ENCODE measurements around the gene RANBP10.

The RANBP10 gene

GRCh38 chr16:67825119-67825518, 18.8 kb upstream of the RANBP10 start:
- no peak for DNase-seq

- no peak for DNase-seq
Measured at GRCh38 chr16:67822511-67822910, 16.2 kb upstream of the RANBP10 start.

DNA sequence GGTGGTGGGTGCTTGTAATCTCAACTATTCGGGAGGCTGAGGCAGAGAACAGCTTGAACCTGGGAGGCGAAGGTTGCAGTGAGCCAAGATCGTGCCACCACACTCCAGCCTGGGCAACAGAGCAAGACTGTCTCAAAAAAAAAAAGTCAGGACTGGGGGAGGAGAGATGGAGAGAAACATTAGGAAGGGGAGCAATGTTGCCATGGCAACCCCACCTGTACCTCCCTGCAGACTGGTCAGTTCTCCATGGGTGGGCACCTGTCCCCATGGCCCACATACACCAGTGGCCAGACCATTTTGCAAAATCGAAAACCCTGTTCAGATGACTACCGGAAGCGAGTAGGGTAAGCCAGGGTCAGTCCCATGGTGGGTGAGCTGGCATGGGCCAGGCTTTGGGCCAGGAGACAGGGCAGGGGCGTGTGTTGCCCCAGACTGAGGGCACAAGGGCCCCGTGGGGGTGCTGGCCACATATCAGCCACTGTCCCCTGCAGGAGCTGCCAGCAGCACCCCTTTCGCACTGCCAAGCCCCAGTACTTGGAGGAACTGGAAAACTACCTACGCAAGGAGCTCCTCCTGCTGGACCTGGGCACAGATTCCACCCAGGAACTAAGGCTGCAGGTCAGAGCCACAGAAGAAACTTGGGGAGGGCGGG, 14.4 kb upstream of the RANBP10 start:
- DNase-seq: no peak

DNA sequence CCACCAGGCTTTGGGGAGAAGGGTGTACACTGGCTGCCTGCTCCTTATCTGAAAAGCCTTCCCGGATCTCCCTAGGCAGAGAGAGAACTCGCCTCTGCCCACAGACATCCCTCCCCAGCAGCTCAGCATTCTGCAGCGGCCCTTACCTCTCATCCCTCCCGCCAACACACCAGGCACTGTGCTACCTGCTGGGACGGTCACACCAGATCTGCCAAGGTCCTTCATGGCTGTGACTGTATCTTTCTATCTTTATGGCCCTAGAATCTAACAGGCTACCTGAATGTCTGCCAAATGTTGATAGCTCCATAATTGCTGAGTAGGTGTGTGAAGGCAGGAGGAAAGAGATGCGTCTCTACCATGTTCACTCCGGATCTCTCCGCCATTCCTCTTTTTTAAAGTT, 8.2 kb upstream of the RANBP10 start:
- no peak for DNase-seq

DNA sequence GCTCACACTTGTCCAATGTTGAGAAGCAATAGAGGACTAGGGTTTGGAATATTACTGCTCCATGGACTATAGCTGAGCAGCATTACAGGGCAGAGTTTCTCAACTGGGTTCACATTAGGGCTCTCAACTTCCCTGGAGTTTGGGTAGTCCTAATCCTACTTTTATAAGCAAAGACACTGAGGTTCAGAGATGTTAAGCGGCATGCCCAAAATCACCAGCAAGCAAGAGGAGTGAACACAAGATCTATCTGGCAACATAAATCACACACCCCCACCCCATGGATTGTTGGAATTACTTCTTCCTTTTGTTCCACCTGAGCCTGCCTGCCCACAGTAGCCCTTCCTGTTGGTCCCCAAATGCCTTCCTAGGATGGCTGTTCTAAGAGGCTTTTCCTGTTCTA, 5.5 kb upstream of the RANBP10 start:
- no peak for DNase-seq

DNA sequence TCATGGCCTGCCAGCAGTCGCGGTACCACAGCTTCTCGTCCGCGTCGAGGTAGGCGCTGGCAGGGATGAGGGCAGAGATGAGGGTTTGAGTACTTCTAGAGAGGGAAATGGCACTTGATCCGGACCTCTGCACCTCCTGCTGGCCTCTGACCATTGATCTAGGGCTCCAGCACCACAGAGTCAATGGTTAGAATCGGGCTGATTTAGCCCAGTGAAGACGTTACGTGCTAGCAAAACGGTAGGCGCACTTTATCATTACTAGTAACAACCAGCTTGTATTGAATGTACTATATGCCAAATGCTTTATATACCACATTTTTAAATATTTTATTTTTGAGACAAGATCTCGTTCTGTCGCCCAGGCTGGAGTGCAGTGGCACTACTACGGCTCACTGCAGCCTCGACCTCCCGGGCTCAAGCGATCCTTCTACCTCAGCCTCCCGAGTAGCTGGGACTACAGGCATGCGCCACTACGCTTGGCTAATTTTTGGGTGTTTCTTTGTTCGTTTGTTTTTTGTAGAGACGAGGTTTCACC, 855 bp upstream of the RANBP10 start:
- no peak for DNase-seq

DNA sequence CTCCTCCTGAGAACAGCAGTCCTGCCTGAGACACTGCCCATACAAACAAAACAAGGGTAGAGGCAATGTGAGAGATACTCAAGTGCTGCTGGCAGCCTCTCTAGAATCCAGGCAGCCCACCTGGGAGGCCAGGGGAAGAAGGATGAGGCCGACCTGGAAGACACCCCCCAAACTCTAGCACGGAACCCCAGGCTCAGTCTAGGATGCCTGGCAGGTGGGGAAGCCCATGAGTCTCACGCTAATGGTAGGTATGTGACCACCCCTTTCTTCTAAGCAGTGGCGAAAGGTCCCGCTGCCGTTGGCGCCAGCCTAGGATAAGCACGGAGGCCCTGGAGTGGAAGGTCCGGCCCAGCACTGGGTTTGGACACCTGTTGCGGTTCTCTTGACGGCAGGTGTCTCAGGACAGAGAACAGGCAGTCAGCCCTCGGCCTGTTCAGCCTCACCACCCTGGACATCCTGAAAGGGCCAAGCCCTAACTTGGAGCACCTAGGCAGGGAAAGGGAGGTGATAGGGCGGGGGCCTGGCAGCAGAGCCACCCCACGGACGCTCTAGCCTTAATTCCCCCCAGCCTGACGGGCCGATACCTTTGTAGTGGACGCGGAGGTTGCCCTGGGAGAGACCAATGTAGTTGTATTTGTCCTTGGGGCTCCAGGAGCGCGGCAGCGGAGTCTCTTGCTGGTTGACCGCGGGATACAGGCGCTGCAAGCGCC, 487 bp downstream of the RANBP10 start:
- DNase-seq: no peak

- no peak for DNase-seq
Measured at GRCh38 chr16:67804853-67805542, 1.4 kb downstream of the RANBP10 start.

DNA sequence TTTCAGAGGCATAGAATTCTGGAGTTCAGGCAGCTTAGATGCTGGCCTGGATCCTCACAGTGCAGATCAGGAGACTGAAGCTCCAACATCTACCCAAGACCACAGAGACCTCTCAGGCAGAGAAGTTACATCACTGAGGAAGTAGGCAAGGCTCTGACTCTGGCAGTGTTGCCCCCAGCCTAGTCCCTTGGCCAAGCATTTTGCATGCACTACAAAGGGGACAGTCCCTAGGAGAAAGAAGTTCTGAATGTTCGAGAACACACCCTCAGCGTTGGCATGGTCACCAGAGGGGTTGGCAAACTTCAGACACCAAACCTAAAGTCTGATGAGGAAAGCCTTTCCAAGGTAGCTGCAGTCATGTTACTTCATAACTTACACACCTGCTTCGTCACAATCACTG, 2.5 kb downstream of the RANBP10 start:
- DNase-seq: no peak

- no peak for DNase-seq
Measured at GRCh38 chr16:67801883-67802282, 4.5 kb downstream of the RANBP10 start.

DNA sequence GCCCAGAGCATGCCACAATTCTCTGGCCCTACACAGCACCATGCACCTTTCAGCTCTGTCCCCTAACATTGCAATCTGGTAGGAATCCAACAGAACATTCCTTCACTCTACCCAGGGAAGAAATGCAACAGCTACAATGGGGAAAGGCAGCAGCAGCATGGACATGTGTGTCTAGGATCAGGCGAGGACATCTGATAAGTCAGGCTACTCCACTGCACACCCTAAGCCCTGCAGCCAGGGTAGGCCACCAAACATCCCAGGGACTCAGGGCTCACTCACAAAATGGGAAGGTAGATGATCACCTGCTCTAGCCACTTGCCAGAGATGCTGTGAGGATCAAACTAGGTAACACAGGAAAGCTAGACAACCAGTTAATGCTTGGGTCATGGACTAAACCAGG, 5.1 kb downstream of the RANBP10 start:
- DNase-seq: no peak

DNA sequence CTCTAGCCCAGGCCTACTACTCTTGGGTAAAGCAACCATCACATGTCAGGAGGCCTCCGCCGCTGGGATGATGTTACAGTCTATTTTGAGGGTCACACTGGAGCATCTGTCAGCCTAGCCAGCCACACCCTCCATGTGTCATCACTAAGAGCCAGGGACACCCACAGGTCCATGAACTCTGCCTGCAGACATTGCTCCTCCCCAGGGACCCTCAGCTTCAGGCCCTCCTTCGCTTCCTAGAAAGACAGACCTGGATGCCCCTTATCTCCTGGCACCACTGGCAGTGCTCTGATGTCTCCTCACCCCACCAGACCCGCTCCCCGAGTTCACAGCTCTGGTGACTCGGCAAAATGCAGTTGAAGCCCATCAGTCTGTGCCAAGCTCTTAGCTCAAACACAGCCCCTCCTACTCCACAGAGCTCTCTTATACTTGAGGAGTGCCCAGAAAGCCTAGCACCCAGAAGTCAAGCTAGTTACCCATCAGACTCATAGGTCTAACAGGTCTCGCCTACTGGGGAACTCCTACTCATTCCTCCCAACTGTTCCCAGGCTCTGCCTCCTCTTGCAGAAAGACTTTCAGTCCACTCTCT, 5.9 kb downstream of the RANBP10 start:
- DNase-seq: no peak

DNA sequence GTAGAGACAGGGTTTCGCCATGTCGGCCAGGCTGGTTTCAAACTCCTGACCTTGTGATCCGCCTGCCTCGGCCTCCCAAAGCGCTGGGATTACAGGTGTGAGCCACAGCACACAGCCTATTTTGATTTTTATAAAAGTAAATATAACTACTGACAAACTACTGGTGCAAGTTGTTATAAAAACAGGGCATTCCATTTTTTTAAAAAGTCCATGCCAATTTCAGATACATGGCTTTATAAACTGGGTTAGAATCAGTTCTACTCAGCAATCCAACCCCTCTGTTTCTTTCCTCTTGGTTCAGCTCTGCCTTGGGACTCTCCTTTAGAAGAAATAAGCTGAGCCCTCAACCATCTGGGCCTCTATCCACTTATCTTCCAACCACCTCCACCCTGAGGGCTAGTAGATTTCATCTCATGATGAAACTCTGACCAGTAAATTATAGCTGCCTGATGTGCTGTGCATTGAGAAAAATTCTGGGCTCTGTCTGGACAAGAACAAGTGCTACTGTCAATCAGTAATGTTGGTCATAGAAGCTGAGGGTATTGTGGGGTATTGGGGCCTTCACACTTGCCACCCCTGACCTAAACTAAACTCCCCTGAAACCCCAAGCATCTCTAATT, 10.2 kb downstream of the RANBP10 start:
- no peak for DNase-seq

DNA sequence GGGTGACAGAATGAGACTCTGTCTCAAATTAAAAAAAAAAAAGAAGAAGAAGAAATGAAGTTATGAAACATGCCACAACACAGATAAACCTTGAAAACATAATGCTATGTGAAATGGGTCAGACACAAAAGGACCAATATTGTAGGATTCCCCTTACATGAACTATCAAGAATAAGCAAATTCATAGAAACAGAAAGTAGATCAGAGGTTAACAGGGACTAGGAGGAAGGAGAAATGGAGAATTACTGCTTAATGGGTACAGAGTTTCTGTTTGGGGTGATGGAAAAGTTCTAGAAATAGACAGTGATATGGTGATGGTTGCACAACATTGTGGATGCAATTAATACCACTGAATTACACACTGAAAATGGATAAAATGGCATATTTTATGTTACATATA, 16.3 kb downstream of the RANBP10 start:
- no peak for DNase-seq

- no peak for DNase-seq
Measured at GRCh38 chr16:67786491-67786890, 19.9 kb downstream of the RANBP10 start.

GRCh38 chr16:67783353-67783725, 23.0 kb downstream of the RANBP10 start:
- DNase-seq: no peak

DNA sequence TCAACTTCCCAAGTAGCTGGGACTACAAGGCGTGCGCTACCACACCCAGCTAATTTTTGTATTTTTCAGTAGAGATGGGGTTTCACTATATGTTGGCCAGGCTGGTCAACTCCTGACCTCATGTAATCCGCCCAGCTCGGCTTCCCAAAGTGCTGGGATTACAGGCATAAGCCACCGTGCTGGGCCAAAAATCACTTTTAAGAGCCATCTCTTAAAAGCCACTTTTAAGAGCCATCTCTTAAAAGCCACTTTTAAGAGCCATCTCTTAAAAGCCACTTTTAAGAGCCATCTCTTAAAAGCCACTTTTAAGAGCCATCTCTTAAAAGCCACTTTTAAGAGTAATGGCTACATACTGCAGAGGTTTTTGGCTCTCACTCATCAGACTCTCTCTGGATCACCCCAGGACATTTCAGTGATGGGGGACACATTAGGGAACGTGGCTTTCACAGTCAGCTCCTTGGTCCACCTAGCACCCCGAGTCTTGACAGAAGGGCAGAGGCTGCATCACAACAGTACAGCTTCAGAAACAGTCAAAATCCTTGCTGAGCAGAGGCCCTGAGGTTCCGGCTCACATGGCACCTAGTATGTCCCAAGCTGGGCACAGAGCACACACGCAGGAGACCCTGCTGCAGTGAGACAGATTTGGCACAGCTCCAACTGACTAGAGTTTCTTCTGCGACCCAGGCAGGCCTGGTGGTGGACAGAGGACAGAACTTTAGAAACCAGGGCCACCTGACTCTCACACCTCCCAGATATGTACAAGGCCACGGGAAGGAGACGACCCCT, 23.6 kb downstream of the RANBP10 start:
- peak; percentile 39 for DNase-seq

- no peak for DNase-seq
Measured at GRCh38 chr16:67781565-67781921, 24.8 kb downstream of the RANBP10 start.

DNA sequence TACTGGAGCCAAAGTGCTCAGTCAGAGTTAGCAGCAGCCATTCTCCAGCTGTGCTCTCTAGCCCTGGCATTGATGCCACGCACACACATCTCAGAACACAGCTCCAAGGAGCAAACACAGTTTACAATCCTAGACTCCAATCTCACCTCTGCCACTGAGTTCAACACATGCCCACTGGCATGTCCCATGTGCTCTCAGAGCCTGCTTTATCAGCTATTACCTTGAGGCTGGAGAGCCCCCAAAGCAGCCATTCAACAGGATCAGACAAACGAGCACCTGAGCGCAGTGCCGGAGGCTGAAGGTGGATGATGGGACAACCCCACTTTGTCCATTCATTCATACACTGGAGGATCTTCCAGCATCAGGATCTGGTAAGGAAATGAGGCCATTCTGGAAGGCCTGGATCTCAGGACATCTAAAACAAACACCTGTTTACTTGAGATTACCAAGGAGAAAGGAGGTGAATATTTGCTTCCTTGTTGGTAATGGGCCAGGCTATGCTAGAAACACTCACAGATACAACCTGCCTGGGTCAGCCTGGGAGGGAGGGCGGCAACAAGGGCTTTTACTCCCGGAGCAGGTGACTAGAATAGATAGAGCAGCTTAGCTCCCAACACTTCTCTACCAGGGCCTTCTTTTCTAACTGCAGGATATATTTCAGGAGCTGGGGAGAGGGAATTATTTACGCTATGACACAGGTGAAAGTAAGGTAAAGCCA, 25.4 kb downstream of the RANBP10 start:
- no peak for DNase-seq

DNA sequence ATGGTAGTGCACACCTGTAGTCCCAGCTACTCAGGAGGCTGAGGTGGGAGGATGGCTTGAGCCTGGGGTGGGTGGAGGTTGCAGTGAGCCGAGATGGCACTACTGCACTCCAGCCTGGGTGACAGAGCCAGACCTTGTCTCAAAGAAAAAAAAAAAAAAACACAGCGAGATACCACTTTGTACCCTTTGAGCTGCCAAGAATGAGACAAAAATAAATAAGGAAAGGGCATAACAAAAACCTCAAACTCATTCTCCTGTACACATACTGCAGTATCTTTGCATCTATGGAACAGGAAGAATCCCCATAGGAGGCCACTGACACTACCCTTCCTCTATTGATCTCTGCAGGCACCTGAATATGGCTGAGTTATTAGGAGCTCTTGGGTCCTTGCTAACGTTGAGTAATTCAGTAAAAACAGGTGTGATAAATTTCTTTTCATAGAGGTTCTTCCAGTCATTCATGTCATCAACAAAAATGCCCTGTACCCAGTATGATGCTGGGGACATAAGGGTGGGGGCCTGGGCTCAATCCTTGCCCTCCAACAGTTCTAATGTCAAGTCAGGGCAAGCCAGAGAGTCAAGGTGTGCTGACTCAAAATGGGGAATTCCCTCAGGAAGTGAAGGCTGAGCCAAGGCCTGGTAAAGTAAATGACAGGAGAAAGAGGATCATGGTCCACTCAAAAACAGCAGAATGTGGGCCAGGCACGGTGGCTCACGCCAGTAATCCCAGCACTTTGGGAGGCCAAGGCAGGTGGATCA, 26.9 kb downstream of the RANBP10 start:
- no peak for DNase-seq

- no peak for DNase-seq
Measured at GRCh38 chr16:67775273-67775672, 31.1 kb downstream of the RANBP10 start.

Measured in NCI-H2227 treated with DMSO at 0.1 percent for 48 hours (cell line).